HG03045 (cell line): ENCODE results near the gene PLEKHG5.

ENCODE experiments used
- ATAC-seq: cut with Tn5 transposase; IDR thresholded peaks from one replicate; pipeline ENCODE4 v1.9.1; 2021; ENCODE audit warnings: mild to moderate bottlenecking, moderate library complexity; ENCODE audit not compliant: unreplicated experiment

The PLEKHG5 gene

DNA sequence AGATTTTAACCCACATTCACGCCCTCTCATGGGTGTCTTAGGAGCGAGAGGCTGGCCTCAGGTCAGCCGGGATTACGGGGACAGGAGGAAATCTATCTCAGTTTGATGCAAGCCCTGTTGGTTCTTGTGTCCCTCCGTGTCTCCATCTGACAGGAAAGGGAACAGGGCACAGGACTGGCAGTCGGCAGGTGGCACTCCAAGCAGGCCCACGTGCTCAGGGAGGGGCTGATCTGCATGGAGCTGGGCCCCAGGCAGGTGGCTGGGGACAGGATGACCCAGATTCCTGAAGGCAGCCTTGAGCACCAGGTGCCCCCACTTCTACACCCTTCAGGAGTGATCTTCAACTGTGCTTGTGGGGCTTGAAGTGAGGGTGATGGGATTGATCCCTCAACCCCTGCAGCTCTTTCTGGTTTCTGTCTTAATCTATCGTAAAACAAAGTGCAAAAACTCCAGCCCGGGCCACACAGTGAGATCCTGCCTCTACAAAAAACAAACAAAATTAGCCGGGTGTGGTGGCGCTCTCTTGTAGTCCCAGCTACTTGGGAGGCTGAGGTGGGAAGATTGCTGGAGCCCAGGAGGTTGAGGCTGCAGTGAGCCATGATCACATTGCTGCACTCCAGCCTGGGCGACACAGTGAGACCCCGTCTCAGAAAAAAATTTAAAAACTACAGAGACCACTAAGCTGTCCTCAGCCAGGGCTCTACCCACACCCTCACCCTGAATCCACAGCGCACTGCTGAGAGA, 8.3 kb downstream of the PLEKHG5 start:
- no peak for ATAC-seq

- ATAC-seq, result no peak
These were observed 9.6 kb downstream of the PLEKHG5 start for GRCh38 chr1:6481820-6482219.

DNA sequence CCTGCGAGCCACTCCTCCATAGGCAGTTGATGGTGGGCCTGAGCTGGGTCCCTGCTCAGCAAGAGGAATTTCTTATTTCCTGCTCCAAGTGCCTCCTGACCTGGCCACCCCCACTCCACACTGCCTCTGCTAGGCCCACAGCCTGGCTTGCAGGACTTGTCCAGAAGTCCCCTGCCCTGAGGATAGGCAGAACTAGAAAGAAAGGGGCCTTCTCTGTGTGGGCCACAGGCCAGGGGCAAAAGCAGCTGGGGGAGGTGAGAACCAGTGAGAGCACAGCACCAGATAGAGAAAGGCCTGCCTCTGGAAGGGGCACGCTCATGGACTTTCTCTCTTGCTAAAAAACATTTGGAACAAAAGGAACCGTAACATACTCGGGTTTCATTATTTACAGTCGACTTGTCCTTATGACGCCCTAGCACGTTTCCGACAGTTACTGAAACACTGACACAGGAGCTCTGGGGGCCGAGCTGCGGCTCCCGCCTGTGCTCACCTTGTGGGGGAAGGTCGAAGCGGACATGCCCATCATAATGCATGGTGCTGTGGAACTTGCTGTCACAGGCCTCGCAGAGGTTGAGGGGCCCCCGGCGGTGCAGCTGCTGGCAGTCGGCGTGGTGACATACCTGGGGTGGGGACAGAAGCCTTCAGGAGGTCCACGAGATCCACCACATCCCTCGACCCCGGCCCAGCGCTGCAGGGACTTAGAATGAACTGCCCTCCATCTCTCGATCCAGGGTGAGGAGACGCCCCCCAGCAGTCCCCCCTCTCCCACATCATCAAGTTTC, 14.2 kb downstream of the PLEKHG5 start:
- ATAC-seq, result no peak

GRCh38 chr1:6476483-6476882, 15.0 kb downstream of the PLEKHG5 start:
- no peak for ATAC-seq

- no peak for ATAC-seq
These were observed 15.9 kb downstream of the PLEKHG5 start for GRCh38 chr1:6475381-6476133.

DNA sequence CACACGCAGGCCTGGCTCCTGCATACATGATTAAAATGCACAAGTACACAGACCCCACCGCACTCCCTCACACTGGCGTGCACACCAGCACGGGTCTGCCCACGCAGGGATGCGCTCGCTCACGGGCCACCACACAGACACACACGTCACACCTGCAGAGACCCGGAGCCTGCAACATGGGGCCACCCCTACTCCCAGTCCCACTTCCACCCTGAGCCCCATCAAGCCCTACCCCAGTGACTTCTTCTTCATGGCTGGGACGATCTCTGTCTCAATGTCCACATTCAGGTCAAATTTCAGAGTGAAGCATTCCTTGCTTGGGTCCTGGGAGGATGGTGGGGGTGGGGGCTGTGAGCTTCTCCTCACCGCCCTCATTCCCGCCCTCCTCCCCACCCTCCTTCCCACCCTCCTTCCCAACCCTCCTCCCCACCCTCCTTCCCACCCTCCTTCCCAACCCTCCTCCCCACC, 16.6 kb downstream of the PLEKHG5 start:
- ATAC-seq, result no peak

GRCh38 chr1:6473974-6474814, 17.3 kb downstream of the PLEKHG5 start:
- no peak for ATAC-seq

DNA sequence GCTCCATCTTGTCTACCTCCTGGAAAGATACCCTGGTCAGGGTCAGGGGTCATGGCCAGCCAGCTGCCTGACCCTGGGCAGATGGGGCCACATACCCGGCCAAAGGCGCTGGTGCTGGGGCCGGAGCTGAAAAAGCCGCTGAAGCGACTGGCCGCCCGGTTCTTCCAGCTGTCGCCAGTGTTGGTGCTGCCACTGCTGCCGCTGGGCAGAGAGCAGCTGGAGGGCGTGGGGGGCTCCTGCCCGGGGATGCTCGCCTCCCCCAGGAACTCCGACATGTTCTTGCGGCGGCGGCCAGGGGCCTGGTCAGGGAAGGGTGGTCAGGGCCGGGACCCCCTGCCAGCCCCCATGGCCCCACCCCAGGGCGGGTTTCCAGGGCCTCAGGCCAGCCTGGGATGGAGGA, 18.3 kb downstream of the PLEKHG5 start:
- ATAC-seq, result no peak

- no peak for ATAC-seq
These were observed 19.1 kb downstream of the PLEKHG5 start for GRCh38 chr1:6472391-6472790.

- ATAC-seq, result no peak
These were observed 19.5 kb downstream of the PLEKHG5 start for GRCh38 chr1:6471970-6472368.

GRCh38 chr1:6471086-6471969, 20.1 kb downstream of the PLEKHG5 start:
- ATAC-seq, result no peak

- ATAC-seq, result no peak
These were observed 21.1 kb downstream of the PLEKHG5 start for GRCh38 chr1:6470132-6471085.

DNA sequence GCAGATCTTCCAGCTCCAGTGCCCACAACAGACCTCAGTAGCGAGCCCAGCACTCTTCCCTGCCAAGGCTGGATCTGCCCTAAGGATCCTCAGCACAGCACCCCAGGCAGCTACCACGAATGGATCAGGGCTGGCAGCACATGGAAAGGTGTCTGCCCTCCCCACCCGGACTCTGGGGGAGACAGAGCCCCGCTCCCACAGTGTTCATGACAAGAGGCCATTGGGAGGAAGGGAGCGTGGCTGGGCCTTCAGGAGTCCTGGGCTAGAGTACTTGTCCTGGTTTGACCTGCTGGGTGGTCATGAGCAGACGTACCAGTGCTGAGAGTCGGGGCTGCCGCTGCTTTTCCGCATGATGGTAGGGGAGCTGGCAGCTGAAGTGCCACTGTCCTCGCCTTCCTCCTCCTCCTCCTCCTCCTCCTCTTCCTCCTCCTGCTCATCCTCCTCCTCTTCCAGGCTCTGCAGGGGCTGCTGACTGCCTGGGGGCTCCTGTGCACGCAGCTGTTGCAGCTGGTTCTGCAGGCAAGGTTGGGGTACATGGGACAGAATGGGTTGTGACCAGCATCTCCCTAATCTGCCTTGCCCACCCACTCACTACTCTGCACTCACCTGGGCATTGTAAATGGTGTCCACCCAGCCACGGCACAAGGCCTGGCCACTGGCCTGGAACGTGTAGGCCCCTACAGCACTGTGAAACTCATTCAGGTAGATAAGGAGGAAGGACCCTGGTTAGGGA, 22.6 kb downstream of the PLEKHG5 start:
- no peak for ATAC-seq

DNA sequence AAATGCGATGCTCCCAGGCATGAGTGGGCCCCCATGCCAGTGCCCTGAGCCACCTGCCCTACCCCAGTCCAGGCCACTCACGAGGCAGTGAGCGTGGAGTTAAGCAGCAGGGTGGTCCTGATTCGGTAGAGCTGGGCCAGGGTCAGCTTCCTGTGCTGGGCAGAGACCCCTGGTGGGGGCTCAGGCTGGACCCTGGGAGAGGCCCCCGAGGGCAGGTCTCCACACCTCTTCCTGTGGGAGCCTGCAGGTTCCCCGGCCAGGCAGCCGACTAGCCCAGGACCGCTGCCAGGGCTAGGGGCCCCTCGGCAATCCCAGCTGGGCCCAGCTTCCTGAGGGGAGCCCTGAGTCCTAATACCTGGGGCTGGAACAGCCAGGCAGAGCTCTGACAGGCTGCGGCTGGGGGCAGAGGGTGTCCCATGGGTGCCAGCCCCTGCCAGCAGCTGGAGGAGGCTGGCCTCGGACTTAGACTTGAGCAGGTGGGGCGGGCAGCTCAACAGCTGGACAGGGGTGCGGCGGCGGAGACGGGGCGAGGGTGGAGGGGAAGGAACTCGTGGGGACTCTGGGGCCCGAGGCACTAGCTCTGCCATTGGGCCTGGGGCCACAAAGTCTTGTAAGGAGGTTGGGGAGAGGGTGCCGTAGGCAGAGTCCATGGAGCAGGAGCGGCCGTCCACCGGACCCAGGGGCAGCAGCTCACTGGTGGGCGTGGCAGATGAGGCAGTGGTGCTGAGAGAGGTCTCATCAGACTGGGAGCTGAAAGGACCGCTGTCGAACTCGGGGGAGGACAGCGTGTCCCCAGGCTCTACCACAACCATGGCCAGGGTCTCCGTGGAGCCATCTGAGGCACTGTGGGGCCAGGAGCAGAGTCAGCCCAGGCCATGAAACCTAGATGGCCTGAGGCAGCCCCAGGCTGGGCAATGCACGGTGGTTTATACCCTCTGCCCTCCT, 23.5 kb downstream of the PLEKHG5 start:
- ATAC-seq, result no peak

DNA sequence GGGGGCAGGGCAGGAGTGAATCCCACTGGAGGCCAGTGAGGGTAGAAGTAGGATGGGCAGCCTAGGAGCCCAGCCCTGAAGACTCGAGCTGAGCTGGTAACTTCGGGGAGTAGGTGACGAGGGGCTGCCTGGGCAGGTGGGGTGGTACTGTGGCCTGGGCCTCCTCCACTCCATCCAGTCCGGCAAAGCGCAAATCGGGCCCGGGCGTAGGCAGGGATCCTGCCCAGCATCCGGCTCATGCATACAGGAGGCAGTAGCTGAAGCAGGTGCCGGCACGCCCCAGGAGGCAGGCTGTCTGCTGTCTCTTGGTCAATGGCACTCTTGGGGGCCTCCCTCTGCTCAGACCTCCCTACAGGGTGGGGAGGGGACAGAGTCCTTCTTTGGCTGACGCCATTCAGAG, 24.2 kb downstream of the PLEKHG5 start:
- no peak for ATAC-seq

- no peak for ATAC-seq
These were observed 24.7 kb downstream of the PLEKHG5 start for GRCh38 chr1:6466751-6467150.

GRCh38 chr1:6466023-6466422, 25.4 kb downstream of the PLEKHG5 start, which contains the start of gene TNFRSF25:
Gene TNFRSF25, minus strand, starts transcription at chr1:6466173. Its CDS starts 66 bp downstream, at chr1:6466107.
- ATAC-seq, result no peak
